NT2/D1 (cell line): ENCODE data around the gene OR56A5.
"Not testable (repeated sequence)": the region's sequence is repeated elsewhere in the genome, so short reads cannot be mapped to it uniquely, and the experiment has no call there.

Experiments
- YY1 ChIP-seq: IDR thresholded peaks from 2 replicates; pipeline ENCODE4 v1.6.1; 2011; ENCODE audit not compliant: insufficient read length, insufficient read depth
- ZNF274 ChIP-seq: IDR thresholded peaks from 2 replicates; pipeline ENCODE4 v1.6.1; 2011; ENCODE audit warnings: mild to moderate bottlenecking, low read depth, low read length

- TF ChIP-seq YY1, ZNF274: not testable (repeated sequence)
These were observed 7.5 kb downstream of the OR56A5 start for GRCh38 chr11:5960704-5961320.
